Colonic mucosa (tissue), 4 donors: ENCODE results near the gene DOCK7. TPM values are rescaled to one million over a fixed set of nuclear protein-coding genes. Genes with fewer than 3 reads are reported as not detected.

Source experiments
- DNase-seq: peaks from one replicate; pipeline ENCODE4 v3.0.0-alpha.2; 2020
- H3K27ac ChIP-seq: fragments of 200-600 bp; one replicate; pipeline ENCODE4 v1.8.0; 2021
- H3K27me3 ChIP-seq: fragments of 200-600 bp; one replicate; pipeline ENCODE4 v1.8.0; 2021
- H3K36me3 ChIP-seq: fragments of 200-600 bp; one replicate; pipeline ENCODE4 v1.8.0; 2021
- H3K4me1 ChIP-seq: fragments of 200-600 bp; one replicate; pipeline ENCODE4 v1.8.0; 2021; ENCODE audit warnings: mild to moderate bottlenecking
- H3K4me3 ChIP-seq: fragments of 200-600 bp; one replicate; pipeline ENCODE4 v1.8.0; 2021
- H3K9ac ChIP-seq, 2 donors: one replicate each; pipeline ENCODE4 v1.7.0; 2013; ENCODE audit warnings: control low read depth in 2 of 2, low read depth in 2 of 2, low read length in 2 of 2
- H3K9me3 ChIP-seq: fragments of 200-600 bp; one replicate; pipeline ENCODE4 v1.8.0; 2021
- intact Hi-C: fragments of 100-400 bp; cut with DNase I; formaldehyde crosslinking; loops from one replicate; pipeline ENCODE4 v1.14.1; 2022
- total RNA-seq, 2 donors: library from RNA; stranded (reverse); fragmentation: NEBNext Ultra II Directional in 1 of 2; extraction: Animal tissue kit (Norgen Biotek cat#: 25700) in 1 of 2; gene quantifications; one replicate each; pipeline ENCODE4 v1.2.1, GENCODE V29; 2021
- TF ChIP-seq, protein P1 (sequence below): fragments of 200-600 bp; IDR thresholded peaks from one replicate; pipeline ENCODE4 v1.8.0; 2022; ENCODE audit warnings: antibody characterized with exemption, mild to moderate bottlenecking
- donor health status: healthy.
- donor health status: DM: no; HTN: no; CAD: no.
- donor health status: DM: no; HTN: no; CAD: no.

Gene DOCK7
- total RNA-seq, 2 donors from 2014 or later = 44.9 to 53.7 TPM

DNA sequence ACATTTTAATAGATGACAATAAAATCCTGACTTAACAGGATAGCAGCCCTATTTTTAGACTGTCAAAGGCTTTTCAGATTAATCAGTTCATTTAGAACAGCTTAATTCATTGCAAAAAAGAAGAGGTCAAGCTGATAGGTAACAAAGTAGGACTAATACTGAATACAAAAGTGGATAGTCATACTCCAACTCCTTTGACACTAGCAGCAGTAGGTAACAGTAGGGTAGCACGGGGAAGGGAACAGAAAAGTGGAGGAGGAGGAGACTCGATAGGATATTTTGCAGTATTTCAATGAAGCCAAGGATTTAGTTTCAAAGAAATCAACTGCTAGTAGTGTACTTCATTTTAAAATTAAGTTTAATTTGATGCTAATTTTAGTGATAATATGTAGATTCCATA lies 200.2 kb downstream of the DOCK7 start:
- TF ChIP-seq, protein P1, sequence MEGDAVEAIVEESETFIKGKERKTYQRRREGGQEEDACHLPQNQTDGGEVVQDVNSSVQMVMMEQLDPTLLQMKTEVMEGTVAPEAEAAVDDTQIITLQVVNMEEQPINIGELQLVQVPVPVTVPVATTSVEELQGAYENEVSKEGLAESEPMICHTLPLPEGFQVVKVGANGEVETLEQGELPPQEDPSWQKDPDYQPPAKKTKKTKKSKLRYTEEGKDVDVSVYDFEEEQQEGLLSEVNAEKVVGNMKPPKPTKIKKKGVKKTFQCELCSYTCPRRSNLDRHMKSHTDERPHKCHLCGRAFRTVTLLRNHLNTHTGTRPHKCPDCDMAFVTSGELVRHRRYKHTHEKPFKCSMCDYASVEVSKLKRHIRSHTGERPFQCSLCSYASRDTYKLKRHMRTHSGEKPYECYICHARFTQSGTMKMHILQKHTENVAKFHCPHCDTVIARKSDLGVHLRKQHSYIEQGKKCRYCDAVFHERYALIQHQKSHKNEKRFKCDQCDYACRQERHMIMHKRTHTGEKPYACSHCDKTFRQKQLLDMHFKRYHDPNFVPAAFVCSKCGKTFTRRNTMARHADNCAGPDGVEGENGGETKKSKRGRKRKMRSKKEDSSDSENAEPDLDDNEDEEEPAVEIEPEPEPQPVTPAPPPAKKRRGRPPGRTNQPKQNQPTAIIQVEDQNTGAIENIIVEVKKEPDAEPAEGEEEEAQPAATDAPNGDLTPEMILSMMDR = no peak
- intact Hi-C loops = no loop called here
- no peak overlapping the region for H3K9ac ChIP-seq
- H3K9me3 ChIP-seq = no peaks in the 10 kb centered on the region
- no peaks in the 10 kb centered on the region for H3K4me1 ChIP-seq
- H3K36me3 ChIP-seq = no peaks in the 10 kb centered on the region
- no peak overlapping the region for H3K4me3 ChIP-seq
- H3K27me3 ChIP-seq = no peaks in the 10 kb centered on the region
- H3K27ac ChIP-seq = no peak overlapping the region
- no peak for DNase-seq

DNA sequence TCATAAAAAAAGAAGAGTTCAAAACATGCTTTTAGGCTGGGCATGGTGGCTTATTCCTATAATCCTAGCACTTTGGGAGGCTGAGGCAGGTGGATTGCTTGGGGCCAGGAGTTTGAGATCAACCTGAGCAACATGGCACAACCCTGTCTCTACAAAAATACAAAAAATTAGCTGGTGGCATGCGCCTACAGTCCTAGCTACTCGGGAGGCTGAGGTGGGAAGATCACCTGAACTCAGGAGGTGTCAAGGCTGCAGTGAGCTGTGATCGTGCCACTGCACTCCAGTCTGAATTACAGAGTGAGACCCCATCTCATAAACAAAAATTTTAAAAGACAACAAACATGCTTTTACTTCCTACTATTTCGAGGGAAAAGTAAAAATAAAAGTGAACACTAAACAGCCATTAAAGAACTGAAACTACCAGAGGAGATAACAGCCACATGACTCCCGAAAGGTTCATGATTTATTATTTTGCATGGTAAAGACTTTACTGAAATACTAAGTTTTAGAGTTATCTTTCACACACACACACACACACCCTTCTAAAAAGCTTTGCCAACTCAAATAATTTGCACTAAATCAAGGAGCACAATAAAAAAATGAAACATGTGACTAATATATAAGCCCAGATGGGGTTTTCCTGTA lies 203.2 kb downstream of the DOCK7 start:
- DNase-seq = no peak
- no peaks in the 10 kb centered on the region for H3K4me1 ChIP-seq
- no peaks in the 10 kb centered on the region for H3K9me3 ChIP-seq
- intact Hi-C loops = no loop called here
- no peaks in the 10 kb centered on the region for H3K27me3 ChIP-seq
- H3K36me3 ChIP-seq = no peaks in the 10 kb centered on the region
- no peak overlapping the region for H3K27ac ChIP-seq
- H3K4me3 ChIP-seq = no peak overlapping the region
- TF ChIP-seq, protein P1 = no peak
- no peak overlapping the region for H3K9ac ChIP-seq

DNA sequence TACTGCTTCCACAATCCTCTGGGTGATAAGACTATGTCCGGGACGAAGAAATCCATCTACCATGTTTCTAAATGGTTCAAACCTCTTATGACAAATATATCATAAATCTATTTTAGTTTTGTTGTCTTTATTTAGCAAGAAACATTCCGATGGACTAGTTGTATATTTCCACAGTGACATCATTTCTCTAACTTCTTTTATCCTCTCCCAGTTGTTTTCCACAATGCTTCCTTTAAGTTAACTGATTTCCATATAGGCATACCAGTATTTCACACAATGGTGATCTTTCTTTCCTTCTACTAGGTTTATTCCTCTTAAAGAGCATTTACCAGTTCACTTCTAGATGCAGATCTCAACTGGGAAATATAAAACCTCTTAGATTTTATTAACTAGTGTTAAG lies 206.5 kb downstream of the DOCK7 start:
- H3K36me3 ChIP-seq = no peaks in the 10 kb centered on the region
- H3K4me1 ChIP-seq = no peaks in the 10 kb centered on the region
- DNase-seq = no peak
- H3K9me3 ChIP-seq = no peaks in the 10 kb centered on the region
- intact Hi-C loops = no loop called here
- no peak overlapping the region for H3K4me3 ChIP-seq
- no peaks in the 10 kb centered on the region for H3K27me3 ChIP-seq
- TF ChIP-seq, protein P1 = no peak
- no peak overlapping the region for H3K9ac ChIP-seq
- H3K27ac ChIP-seq = no peak overlapping the region

DNA sequence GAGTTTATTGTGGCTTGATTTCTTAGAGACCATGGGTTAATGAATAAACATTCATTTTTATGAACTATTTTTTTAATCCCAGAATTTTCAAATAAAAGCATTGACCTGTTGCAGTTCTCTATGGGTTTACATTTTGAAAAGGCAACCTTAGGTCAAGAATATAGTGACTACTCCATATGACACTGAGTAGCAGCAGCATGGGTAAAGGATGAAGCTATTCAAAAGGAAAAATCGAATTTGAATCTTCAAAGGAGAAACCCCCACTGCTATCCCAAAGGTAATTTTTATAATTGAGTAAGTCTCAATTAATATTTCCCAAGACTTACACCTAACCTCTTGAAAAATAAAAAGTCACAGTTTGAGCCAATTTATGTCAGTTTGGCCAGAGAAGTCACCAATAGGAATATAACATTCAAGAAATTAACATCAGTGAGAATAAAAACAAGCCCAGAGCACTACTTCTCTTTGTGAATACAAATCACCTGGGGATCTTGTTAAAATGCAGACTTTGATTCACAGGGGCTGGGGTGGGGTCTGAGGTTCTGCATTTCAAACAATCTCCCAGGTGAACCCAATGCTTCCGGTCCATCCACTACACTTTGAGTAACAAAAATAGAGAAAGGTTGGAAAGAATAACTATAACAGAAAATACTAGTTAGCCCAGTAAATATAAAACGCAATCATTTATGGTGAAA lies 211.5 kb downstream of the DOCK7 start:
- no peaks in the 10 kb centered on the region for H3K9me3 ChIP-seq
- no peaks in the 10 kb centered on the region for H3K36me3 ChIP-seq
- no peak overlapping the region for H3K4me3 ChIP-seq
- intact Hi-C loops = no loop called here
- H3K9ac ChIP-seq = no peak overlapping the region
- H3K27me3 ChIP-seq = no peaks in the 10 kb centered on the region
- TF ChIP-seq, protein P1 = no peak
- H3K4me1 ChIP-seq = no peaks in the 10 kb centered on the region
- H3K27ac ChIP-seq = no peak overlapping the region
- no peak for DNase-seq

DNA sequence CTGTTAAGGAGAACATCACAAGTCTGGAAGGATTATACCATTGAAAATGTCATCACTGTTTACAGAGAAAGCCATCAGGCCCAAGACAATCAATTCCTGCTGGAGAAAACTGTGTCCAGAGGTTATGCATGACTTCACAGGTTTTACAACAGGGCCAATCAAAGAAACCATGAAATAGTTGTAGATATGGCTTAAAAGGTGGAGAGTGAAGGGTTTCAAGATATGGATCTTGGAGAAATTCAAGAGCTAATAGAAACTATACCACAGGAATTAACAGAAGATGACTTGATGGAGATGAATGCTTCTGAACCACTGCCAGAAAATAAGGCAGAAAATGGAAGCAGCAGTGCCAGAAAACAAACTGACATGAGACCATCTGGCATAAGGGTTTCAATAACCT lies 221.1 kb downstream of the DOCK7 start:
- no peaks in the 10 kb centered on the region for H3K36me3 ChIP-seq
- DNase-seq = no peak
- no peak overlapping the region for H3K9ac ChIP-seq
- TF ChIP-seq, protein P1 = no peak
- H3K4me1 ChIP-seq = no peaks in the 10 kb centered on the region
- no peaks in the 10 kb centered on the region for H3K9me3 ChIP-seq
- intact Hi-C loops = no loop called here
- H3K4me3 ChIP-seq = no peak overlapping the region
- H3K27me3 ChIP-seq = no peaks in the 10 kb centered on the region
- H3K27ac ChIP-seq = no peak overlapping the region
